T47D (cell line): Measurements from ENCODE around the gene CD180.

Experiments used
- DNase-seq, 2 experiments: peaks; one replicate each; pipeline versions ENCODE4 v3.0.0 to v3.0.0-alpha.2; 2011 to 2012; ENCODE audit warnings: low read depth in 1 of 2, low spot score in 1 of 2
- JUND ChIP-seq: IDR thresholded peaks from 2 replicates; pipeline ENCODE4 v1.6.1; 2012; ENCODE audit warnings: low read depth
- in situ Hi-C: cut with HindIII; loops from 2 replicates; pipeline ENCODE4 v1.10.0; 2016; ENCODE audit warnings: low sequenced_read_pairs, low pct_unique_long_range_greater_than_20kb

Gene CD180

GRCh38 chr5:67143549-67143948 lies 53.0 kb downstream of the CD180 start:
- in situ Hi-C loops, result no loop called here

GRCh38 chr5:67142816-67143215 lies 53.8 kb downstream of the CD180 start:
- in situ Hi-C loops, result no loop called here
- no peak for TF ChIP-seq JUND
- DNase-seq, result no peak

More at GRCh38 chr5:67143549-67143948, 53.0 kb downstream of the CD180 start:
- no peak for TF ChIP-seq JUND
- no peak for DNase-seq

- TF ChIP-seq JUND, result no peak
- in situ Hi-C loops, result no loop called here
Measured at GRCh38 chr5:67141644-67142043, 55.0 kb downstream of the CD180 start.

GRCh38 chr5:67140413-67140812 lies 56.2 kb downstream of the CD180 start:
- in situ Hi-C loops, result no loop called here
- TF ChIP-seq JUND, result no peak
- no peak for DNase-seq

More at GRCh38 chr5:67141644-67142043, 55.0 kb downstream of the CD180 start:
- no peak for DNase-seq

GRCh38 chr5:67139030-67139429 lies 57.6 kb downstream of the CD180 start:
- TF ChIP-seq JUND, result no peak
- no peak for DNase-seq
- in situ Hi-C loops, result no loop called here

GRCh38 chr5:67135381-67135984 lies 61.1 kb downstream of the CD180 start:
- no peak for TF ChIP-seq JUND
- DNase-seq, result no peak
- in situ Hi-C loops, result no loop called here

- no peak for TF ChIP-seq JUND
- in situ Hi-C loops, result no loop called here
- no peak for DNase-seq
Measured at GRCh38 chr5:67133776-67134175, 62.8 kb downstream of the CD180 start.

- in situ Hi-C loops, result no loop called here
- no peak for DNase-seq
- TF ChIP-seq JUND, result no peak
Measured at GRCh38 chr5:67133217-67133616, 63.4 kb downstream of the CD180 start.

GRCh38 chr5:67129768-67130167 lies 66.8 kb downstream of the CD180 start:
- in situ Hi-C loops, result no loop called here
- no peak for DNase-seq
- TF ChIP-seq JUND, result no peak
